Endometrium (tissue), 2 donors: ENCODE data around the gene METTL24.
"Not testable (repeated sequence)": the region's sequence is repeated elsewhere in the genome, so short reads cannot be mapped to it uniquely, and the experiment has no call there.

ENCODE experiments used
- FAIRE-seq: peaks from 2 replicates; lab custom pipeline; 2012; peaks lifted over from hg19 to GRCh38; lab: Jason Lieb, UNC
- donor health status: control.
- donor health status: control.

Gene METTL24

GRCh38 chr6:110360676-110361075 is 2.5 kb upstream of the METTL24 start:
- FAIRE-seq, result no peak

- FAIRE-seq, result no peak
Measured at GRCh38 chr6:110359556-110359955, 1.4 kb upstream of the METTL24 start.

- FAIRE-seq, result no peak
Measured at GRCh38 chr6:110358553-110359160, 508 bp upstream of the METTL24 start.

GRCh38 chr6:110357298-110357663 is 868 bp downstream of the METTL24 start:
- FAIRE-seq, result no peak

- FAIRE-seq, result no peak
Measured at GRCh38 chr6:110356778-110357177, 1.4 kb downstream of the METTL24 start.

GRCh38 chr6:110355727-110356126 is 2.4 kb downstream of the METTL24 start:
- no peak for FAIRE-seq

GRCh38 chr6:110355022-110355421 is 3.1 kb downstream of the METTL24 start:
- FAIRE-seq, result no peak

- FAIRE-seq, result no peak
Measured at GRCh38 chr6:110354153-110354552, 4.0 kb downstream of the METTL24 start.

DNA sequence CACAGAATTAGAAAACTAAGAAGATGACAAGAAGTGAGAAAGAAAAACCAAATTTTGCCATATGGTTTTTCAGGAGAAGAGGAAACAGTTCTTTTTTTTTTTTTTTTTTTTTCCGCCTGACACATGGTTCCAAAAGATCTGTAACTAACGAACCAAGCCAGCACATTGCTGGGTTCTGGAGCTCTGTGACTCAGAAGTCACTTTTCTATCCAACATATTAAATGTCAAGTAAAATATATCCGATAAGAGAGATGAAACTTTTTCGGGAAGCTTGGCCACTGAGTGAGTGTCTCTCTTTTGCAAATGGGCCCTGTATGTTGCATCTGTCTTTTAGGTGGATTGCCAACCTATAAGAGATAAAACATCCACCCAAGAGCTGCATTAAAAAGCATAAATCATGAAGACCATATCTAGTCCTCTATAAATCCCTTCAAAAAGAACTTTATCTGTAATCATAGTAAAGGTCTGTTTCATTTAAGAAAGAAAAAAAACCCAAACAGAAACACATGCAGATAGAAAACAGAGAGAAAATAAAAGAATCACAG is 4.6 kb downstream of the METTL24 start:
- FAIRE-seq, result no peak

DNA sequence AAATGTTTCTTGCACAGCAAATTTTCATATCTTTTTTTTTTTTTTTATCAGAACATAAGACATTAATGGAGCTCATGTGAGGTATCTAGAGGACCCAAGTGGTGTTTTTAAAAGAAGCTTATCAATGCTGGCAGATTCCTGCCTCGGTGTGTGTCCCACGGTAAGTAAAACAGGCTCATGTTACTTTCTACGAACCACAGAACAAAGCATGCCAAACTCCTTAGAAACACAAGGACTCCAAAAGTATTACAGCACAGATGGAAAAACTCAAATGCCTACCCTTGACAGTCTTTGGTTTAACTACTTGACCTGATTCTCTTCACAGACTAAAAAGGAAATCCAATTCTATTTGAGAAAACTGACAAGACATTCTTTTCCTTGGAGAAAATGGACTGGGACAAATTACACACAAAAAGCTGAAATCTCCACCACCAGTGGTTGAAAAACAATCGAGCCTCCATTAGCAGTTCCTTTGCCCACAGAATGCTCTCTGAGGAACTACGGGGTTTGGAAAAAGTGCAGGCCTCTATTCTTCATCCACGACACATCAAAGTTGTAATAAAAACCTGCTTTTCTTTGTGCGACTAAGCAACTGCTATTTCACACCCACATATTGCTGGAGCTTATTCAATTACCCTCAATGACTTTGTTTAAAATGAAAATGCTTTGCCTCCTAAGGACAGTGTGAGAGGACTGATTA is 5.4 kb downstream of the METTL24 start:
- FAIRE-seq, result no peak

- no peak for FAIRE-seq
Measured at GRCh38 chr6:110351986-110352385, 6.2 kb downstream of the METTL24 start.

- FAIRE-seq, result no peak
Measured at GRCh38 chr6:110351546-110351945, 6.6 kb downstream of the METTL24 start.

GRCh38 chr6:110350593-110350992 is 7.6 kb downstream of the METTL24 start:
- FAIRE-seq, result not testable (repeated sequence)

DNA sequence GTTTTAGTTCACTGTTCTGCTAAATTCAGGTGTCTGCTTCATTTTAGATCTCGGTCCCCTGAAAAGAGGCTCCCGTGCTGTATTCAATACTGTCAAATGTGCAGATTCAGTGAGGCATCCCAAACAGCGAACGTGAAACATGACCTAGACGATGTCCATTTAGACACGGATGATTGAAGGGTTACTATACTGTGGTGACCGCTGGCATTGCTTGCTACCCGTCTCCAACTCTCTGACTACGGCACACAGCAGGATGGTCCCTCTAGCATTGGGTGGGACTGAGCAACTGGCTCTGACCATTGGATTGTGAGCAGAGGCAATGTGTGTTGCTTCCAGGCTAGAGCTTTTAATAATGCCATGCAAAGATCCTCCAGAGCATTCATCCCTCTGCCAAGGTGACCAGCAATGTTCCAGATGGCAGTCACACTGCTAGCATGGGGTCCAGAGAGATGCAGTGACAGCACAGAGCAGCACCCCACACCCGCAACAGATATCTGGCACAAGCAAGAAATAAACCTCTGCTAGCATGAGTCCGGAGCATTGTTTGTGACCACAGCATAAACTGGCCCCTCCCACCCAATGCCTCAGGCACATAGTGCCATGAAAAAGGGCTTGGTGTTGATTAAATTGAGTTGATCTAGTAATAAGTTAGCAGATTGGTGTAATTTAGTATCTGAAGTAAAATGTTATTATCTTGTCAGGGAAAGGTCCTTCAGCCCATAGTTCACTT is 9.0 kb downstream of the METTL24 start:
- no peak for FAIRE-seq

DNA sequence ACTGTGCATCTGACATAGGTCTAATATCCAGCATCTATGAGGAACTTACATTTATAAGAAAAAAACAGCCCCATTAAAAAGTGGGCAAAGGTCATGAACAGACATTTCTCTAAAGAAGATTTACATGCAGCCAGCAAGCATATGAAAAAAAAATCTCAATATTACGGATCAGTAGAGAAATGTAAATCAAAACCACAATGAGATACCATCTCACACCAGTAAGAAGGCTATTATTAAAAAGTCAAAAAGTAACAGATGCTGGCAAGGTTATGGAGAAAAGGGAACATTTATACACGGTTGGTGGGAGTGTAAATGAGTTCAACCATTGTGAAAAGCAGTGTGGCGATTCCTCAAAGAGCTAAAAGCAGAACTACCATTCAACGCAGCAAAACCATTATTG is 13.1 kb downstream of the METTL24 start:
- FAIRE-seq, result no peak

- FAIRE-seq, result no peak
Measured at GRCh38 chr6:110342759-110343158, 15.4 kb downstream of the METTL24 start.

GRCh38 chr6:110341663-110342596 is 16.2 kb downstream of the METTL24 start:
- no peak for FAIRE-seq

GRCh38 chr6:110341067-110341466 is 17.1 kb downstream of the METTL24 start:
- no peak for FAIRE-seq

- FAIRE-seq, result no peak
Measured at GRCh38 chr6:110340392-110340965, 17.7 kb downstream of the METTL24 start.

- FAIRE-seq, result no peak
Measured at GRCh38 chr6:110338820-110339470, 19.2 kb downstream of the METTL24 start.

DNA sequence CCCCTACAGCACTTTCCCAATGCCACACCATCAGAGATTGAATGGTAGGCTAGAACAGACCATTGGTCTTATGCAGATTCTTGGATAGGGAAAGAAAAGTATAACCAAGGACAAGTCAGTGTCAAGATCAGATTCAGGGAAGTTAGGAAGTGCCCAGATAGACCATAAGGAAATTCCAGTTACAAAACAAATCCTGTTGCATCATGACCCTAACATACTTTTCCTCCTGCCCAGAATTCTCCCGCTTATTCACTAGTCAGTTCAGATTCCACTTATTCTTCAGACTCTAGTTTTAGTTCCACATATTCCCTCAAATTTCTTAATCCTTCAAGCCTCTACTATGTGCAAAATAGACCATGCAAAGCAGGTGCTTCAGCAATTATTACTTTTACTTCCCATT is 20.7 kb downstream of the METTL24 start:
- no peak for FAIRE-seq
